GM18870 (cell line): ENCODE data around the gene SEC63.

Experiments
- ATAC-seq: cut with Tn5 transposase; IDR thresholded peaks from one replicate; pipeline ENCODE4 v1.9.1; 2021; ENCODE audit warnings: moderate library complexity; ENCODE audit not compliant: unreplicated experiment

Gene SEC63

DNA sequence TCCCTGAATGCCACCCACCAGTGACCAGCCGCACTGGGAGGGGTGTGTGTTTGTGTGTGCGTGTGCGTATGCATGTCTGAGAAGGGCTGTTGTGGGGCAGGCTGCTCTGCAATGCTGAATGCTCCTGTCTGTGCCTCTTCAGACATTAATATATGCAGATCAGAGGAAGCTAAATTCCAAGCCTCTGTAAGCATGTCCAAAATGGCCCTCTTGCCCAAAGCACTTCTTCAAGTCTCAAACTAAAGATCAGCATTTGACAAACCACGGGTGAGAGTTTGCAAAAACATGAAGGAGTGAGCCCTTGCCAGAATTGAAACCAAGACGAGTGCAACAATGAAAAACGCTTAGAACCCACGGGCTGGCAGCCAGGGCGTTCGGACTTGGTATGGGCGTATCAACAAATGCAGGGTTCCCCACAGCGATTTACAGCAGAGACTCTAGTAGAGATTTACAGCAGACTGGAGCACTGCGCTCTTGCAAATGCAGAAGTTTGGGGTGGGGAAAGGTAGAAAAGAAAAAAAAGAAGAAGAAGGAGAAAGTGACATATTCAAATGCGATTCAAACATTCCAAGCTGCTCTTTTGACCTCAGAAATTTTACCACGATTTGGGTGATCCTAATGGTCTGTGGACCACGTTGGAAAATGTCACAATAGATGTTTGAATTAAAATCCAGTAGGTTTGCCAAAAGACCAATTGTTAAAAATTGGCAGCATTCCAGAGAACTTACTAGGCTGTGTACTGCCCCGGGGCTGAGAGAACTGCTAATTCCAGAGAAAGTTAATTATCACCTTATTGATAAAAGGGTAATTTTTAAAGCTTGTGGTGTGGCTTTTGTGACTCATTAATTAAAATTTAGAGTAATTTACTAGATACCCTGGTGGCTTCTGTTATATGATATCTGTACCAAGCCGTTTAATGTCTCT is 137.4 kb downstream of the SEC63 start:
- ATAC-seq = no peak

DNA sequence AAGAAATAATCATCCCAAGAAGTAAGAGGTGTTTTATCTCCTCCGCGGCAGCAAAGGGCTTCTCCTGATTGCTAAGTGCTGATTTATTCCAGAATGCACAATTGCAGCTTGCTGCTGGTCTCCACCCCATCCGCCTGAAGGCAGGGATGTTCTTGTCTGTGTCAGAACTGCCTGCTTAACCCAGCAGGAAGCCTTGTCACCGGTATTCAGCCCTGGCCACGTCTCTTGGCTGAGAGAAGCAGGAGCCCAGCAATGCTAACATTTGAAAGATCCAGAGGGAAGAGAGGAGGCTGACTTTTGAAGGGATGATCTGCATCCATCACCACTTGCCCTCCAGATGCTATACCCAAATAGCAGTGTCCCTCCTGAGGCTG is 138.1 kb downstream of the SEC63 start:
- ATAC-seq = no peak

DNA sequence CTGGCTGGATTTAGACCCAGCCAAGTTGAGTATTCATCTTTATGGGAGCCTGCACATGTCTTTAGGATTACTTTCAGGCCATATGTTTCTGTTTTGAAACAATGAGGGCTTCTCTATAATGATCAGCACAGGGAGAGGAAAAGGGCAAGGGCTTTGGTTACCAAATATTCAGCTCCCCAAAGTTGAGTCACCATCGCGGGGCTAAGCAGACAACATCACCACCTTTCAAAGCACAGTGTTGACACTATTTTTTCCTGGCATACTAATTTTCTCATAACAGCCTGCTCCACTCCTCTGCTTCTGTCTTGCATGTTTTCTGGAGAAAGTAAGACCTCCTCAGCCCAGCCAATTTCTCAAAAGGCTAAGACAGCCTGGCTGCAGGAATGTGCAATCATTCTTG is 138.8 kb downstream of the SEC63 start:
- ATAC-seq = no peak

DNA sequence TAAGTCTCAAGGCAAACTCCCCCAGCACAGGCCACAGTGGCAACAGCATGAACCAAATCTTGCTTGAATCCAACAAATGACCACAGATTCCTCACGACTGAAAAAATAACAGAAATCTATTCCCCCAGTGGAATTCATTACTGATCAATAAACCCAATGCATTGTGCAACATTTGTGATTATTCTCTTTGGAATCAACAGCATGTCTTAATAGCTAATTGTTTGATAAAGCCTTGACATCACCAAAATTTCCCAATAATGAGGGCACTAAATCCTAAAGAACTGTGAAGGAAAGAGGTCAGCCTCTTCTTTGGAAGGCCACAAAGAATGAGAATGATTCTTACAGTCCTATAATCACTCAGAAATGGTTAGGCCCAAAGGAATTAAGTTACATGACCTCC is 139.7 kb downstream of the SEC63 start:
- no peak for ATAC-seq

DNA sequence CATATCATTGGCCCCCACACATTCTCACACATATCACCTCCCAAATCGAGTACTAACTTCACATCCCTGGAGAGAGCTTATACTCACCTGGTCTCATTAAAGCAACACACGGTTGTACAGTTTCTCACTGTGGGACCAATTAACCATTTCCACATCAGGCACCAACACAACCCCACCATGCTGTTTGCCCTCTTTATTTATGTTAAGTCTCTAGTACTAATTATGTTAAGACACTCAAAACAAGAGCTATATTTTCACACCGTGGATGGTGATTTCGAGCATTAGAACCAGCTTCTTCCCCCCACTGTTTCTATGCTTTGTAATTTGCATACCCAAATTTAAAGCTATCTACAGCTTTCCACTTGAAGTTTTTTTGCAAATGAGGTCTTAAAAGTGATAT is 140.2 kb downstream of the SEC63 start:
- no peak for ATAC-seq
